ENCODE data around the gene ARHGAP22.

ARHGAP22 gene

GRCh38 chr10:48533540-48533939 lies 71.3 kb downstream of the ARHGAP22 start:
- no peak for DNase-seq (ENCODE audit: low read depth)

DNA sequence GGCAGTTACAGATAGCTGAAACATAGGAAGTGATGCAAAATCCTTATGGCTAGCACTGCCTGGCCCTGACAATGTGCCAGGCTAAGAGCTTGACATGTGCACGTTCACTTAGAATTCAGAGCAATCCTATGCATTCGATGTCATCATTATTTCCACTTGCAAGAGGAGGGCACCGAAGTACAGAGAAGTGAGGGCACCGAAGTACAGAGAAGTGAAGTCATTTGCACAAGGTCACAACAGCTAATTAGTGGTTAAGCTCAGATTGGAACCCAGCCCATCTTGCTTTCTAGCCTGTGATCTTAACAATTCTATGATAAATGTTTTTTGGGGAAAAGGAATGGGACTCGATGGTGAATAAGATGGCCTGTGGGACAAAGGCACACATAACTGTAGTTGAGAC lies 73.4 kb downstream of the ARHGAP22 start:
- no peak for DNase-seq (ENCODE audit: low read depth)

DNA sequence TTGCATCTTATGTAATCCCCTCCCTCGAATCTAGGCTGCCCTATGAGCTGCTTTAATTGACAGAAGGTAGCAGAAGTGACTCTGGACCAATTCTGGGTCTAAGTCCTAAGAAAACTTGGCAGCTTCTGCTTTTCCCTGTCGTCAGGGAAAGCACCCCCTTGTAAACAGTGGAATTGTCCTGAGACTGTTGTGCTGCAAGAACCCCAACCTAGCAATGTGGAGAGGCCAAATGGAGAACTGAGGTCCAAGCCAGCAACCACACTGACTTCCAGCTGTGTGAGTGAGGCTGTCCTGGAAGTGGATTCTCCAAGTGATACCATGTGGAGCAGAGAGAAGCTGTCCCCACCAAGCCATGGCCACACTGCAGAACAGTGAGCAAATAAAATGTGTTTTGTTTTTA lies 75.5 kb downstream of the ARHGAP22 start:
- no peak for DNase-seq (ENCODE audit: low read depth)

- DNase-seq (ENCODE audit: low read depth): no peak
Observed at GRCh38 chr10:48527756-48528155, 77.1 kb downstream of the ARHGAP22 start.

DNA sequence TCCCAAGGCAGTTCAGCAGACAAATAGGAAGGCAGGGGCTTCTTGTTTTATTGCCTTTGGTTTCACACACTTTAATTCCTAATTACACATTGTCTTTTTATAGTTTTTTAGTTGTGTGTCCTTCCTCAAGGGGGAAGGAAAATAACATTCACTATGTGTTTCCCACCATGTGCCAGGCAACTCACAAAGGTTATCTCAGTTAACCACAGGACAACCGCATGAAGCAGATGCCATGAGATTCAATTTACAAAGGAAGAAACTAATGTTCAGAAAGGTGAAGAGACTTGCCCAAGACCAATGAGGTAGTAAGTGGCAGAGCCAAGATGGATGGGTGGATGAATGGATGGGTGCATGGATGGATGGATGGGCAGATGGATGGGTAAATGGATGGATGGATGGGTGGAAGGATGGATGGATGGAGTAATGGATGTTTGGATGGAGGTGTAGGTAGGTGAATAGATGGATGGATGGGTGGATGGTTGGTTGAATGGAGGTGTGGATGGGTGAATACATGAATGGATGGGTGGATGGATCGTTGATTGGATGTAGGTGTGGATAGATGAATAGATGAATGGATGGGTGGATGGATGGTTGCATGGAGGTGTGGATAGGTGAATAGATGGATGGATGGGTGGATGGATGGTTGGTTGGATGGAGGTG lies 77.9 kb downstream of the ARHGAP22 start:
- no peak for DNase-seq (ENCODE audit: low read depth)

GRCh38 chr10:48526011-48526821 lies 78.7 kb downstream of the ARHGAP22 start:
- DNase-seq (ENCODE audit: low read depth): no peak

GRCh38 chr10:48525113-48525512 lies 79.8 kb downstream of the ARHGAP22 start:
- DNase-seq (ENCODE audit: low read depth): no peak

DNA sequence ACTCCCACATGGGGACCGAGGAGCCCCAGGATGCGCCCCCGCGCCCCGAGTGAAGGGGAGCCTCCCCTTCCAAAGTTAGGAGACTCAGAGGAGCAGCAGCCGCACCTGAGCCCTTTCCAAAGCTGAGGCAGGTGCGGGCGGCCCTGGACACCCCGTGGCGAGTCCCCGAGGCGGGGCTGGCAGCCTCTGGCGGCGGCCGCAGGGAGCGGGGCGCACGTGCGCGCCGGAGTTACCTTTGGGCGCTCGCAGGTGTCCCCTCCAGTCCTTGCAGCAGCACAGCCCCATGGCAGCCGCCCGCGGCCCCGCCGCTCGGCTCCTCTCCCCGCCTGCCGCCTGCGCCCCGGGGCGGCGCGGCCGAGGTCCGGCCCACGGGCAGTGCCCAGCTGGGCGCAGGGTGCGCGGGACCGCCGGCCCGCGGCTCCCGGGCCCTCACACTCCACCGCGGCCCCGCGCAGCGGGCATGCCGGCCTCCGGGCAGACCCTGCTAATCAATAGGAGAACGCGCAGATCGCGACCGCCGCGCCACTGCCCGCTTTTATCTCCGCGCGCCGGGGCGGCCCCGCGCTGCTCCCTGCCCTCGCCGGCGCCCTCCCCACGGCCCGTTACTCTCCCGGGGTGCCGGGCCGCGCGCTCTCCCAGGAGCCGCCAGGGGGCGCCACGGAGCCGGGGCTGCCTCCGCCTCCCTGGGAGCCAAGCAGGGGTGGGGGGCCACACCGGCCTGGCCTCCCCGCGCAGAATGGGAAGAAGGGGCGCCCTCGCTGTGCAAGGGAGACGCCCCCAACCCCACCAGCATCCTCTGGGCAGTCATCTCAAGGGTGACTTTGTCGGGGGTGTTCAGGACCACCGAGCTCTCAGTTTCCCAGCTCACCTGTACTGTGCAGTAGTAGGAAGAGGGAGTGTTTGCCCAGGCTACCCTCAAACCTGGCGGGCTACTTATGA lies 80.8 kb downstream of the ARHGAP22 start:
- no peak for DNase-seq (ENCODE audit: low read depth)

DNA sequence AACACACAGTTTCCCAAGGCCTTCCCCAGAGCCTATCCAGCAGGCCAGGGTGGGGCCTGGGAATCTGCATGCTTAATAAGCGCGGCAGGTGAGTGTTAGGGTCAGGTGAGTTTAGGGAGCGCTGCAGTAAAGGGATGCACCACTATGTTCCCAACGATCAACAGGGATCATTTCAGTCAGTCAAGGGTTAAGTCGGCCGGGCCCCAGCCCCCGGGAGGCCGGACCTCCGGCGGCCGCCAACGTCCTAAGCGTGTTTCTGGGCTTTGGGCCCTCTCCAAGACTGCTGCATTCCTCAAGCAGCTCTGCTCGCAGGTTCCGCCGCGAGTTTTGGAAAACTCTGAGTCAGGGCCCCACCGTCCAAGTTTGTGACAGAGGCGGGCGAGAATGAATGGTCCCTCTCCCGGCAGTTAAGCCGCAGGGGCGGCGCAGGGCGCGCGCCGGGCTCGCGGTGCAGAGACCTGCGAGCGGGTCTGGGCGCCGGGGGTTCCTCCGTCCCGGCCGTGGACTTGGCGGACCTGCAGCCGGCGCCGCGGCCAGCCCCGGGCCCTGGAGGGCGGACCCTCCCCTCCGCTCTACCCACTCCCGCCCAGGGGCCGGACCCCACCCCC lies 81.6 kb downstream of the ARHGAP22 start:
- DNase-seq (ENCODE audit: low read depth): no peak

DNA sequence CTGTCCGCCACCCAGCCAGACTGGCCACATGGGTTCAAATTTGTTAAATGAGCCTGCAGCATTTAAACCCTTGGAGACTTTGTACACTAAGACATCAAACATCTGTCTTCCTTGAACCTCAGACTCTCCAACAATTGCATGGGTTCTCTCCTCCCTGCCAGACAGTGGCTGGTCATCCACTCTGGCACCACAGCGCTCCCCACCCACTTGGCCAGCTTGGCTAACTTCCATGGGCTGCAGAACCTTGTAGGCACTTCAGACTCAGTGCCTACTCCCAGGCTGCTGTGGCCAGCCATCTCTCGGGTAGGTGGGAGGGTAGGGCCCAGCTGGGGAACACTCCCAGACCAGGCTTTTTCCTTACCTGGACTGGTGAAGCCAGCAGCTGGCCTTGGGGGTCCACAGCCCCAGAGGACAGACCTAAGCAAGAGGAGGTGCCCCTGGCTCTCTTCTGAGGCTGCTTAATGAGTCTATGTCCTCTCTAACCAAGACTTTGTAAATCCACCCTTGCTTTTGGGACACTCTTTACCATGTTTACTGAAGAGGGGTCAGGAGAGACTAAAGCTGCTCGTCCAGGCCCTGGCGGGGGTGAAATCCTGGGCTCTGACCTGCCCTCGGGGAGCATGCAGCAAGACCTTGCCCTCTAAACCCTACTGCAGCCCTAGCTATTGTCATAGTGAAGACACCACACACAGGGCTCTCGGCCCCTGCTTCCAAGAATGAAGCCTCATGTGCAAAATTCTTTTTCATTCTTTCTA lies 82.7 kb downstream of the ARHGAP22 start:
- DNase-seq (ENCODE audit: low read depth): no peak

DNA sequence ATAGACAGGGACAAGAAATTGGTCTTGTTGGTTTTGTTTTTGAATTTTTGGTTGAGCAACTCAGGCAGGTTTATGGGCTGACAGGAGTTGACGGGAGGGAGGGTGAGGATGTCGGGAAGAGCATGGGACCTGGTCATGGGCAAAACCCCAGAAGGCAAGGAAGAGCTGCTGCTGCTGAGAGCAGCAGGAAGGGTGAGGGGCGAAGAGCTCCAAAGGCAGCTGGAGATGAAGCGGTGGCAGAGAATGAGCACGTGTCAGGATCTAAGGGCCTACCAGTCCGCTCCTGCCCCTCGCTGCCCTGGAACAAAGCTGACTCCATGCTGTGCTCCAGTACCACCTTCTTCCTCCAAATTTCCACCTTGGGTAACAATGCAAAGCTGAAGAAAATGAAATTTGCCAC lies 84.3 kb downstream of the ARHGAP22 start:
- DNase-seq (ENCODE audit: low read depth): no peak

- no peak for DNase-seq (ENCODE audit: low read depth)
Observed at GRCh38 chr10:48520184-48520506, 84.7 kb downstream of the ARHGAP22 start.

DNA sequence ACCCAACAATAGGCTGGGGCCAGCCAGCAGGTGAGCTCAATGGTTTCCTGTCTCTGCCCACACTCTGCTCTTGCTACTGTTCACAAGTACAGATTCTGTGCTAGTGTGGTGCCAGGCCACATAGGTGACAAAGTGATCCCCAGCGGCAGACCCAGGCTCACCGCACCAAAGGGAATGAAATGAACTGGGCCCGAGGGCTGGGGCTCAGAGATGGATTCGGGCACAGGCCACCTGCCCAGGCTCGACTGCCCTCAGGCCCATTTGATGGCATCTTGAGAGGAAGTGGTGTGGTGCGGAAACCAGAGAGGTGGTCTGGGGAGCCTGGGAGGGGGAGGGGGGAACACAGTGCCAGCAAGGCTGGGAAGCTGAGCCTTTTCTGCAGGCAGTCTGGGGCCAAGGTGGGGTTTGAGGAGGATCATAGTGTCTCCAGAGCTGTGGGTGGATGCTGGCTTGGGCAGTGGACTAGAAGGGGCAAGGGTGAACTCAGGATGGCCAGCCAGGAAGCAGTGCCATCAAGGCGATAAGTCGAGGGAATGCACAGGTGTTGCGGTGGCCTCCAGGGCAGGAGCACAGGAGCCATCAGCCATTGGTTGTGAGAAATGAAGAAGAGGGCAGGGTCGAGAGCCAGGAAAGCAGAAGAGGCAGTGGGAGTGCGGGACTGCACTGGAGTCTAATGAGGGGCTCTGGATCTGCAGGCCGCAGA lies 85.2 kb downstream of the ARHGAP22 start:
- DNase-seq (ENCODE audit: low read depth): no peak

DNA sequence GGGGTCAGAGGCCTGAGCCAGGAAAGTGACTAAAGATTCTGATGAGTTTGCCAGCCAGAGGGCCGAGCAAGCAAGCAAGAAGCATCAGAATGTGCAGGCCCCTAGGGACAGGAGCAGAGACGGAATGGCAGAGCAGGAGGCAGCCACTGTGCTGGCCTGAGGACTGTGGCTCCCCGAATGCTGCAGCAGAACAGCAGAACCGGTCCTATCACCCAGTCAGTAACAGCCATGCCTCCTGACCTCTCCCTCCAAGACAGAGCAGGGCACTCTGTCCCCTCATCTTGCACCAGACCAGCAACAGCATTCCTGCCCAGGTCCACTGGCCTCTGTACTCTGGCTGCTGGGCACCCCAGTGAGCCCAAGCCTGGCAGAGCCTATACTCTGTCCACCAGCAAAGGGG lies 85.9 kb downstream of the ARHGAP22 start:
- no peak for DNase-seq (ENCODE audit: low read depth)

DNA sequence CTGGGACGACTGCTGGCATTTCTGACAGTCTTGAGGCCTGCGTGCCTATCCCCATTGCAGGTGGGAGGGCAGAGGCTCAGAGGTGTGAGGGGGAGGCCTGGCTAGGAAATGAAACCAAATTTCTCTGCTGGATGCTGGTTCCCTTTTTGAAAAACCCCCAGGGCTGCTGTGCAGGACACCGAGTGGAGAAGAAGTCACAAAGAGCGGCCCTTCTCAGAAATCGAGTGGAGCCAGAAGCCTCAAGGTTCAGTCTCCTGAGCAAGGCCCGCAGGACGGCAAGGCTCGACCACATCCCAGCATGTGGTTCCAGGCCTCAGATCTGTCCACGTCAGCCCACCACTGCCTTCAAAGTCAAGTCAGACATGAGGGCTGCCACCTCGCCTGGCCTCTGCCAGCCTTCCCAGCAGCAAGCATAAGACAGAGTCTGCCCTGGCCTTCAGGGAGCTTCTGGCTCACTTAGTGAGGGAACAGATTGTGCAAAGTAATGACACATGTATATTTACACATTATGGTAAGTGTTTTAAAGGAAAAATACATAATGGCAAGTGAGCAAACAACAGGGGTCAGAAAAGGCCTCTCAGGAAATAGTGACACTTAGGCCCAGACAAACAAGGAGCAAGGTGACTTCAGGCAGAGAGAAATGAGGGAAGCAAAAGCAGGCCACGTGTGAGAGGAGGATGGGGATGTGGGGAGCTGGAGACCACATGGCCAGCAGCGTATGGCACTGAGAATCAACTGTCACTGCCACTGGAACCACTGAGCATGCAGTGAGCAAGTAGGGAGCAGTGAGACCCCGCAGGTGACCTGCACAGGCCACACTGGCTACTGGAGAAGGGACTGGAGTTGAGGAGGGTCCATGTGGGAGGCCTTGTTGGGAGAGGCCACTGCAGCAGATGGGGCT lies 86.7 kb downstream of the ARHGAP22 start:
- DNase-seq (ENCODE audit: low read depth): no peak

- no peak for DNase-seq (ENCODE audit: low read depth)
Observed at GRCh38 chr10:48517482-48517881, 87.4 kb downstream of the ARHGAP22 start.

DNA sequence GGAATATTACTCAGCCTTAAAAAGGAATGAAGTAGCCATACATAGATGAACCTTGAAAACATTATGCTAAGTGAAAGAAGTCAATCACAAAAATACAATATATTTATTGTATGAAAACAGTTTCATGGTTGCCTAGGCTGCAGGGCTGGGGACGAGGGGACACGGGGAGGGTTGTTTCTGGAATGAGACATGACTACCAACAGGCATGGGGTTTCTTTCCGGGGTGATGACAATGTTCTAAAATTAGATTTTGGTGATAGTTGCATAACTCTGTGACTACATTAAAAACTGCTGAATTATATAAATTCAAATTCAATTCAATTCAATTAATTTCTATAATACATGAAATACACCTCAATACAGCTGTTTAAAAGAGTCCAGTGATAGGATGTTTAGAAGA lies 88.0 kb downstream of the ARHGAP22 start:
- no peak for DNase-seq (ENCODE audit: low read depth)

DNA sequence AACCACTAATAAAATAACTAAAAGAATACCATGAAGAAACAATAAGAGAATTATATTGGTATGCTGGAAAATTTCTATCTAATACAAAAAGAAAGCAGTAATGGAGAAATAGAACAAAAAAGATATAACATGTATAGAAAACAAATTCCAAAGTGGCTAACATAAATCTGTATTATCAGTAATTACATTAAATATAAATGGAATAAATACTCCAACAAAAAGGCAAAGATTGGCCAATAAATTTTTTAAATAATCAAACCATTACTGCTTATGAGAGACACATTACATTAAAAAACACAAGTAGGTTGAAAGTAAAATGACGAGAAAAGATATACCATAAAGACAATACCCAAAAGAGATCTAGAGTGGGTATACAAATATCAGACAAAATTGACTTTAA lies 90.0 kb downstream of the ARHGAP22 start:
- DNase-seq (ENCODE audit: low read depth): no peak

GRCh38 chr10:48514255-48514654 lies 90.6 kb downstream of the ARHGAP22 start:
- no peak for DNase-seq (ENCODE audit: low read depth)

DNA sequence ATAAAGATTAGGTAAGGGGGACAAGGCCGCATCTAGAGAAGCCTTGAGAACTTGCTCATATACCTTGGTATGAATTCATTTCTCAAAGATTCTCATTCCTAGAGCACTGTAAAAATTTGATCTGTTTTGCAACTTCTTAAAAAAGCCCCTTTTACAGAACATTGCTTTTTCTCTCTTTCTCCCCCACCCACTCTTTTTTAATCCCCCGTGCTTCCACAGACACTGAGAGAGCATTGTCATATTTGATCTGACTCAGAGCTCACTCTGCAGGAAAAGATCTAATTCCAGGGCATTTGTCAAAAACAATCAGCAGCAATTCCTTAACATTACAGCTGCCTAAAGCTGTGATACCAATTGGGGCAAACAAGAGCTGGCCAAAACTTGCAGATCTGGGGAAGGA lies 92.0 kb downstream of the ARHGAP22 start:
- DNase-seq (ENCODE audit: low read depth): no peak
